Caco-2 (cell line): ENCODE data around the gene CDC42BPG. TPM values are rescaled to one million over a fixed set of nuclear protein-coding genes. Genes with fewer than 3 reads are reported as not detected.
A peak's percentile ranks its signal among the peaks of the same experiment; 100 is the strongest.

Experiments
- BruUV-seq: library from RNA; stranded (reverse); fragments of 400-500 nt; replicated peaks from 2 replicates; lab custom pipeline; 2021; lab: Mats Ljungman, UMichigan
- CTCF ChIA-PET: fragments of 300-600 bp; sonication (Branson Sonifier 250); formaldehyde crosslinking; loops from one replicate; lab custom pipeline; 2022; ENCODE audit warnings: antibody characterized with exemption; lab: Charles Lee
- POLR2A ChIA-PET: fragments of 300-600 bp; sonication (Branson Sonifier 250); formaldehyde crosslinking; loops from one replicate; lab custom pipeline; 2022; ENCODE audit warnings: antibody characterized with exemption; lab: Charles Lee
- DNase-seq, 2 experiments: peaks; one replicate each; pipeline versions ENCODE4 v3.0.0 to v3.0.0-alpha.2; 2020 to 2022
- H3K27me3 ChIP-seq: replicated peaks from 2 replicates; pipeline ENCODE4 v1.6.0; 2011; ENCODE audit warnings: low read length; ENCODE audit not compliant: control insufficient read depth, insufficient read depth
- H3K36me3 ChIP-seq: 2 replicates; pipeline ENCODE4 v1.5.1; 2011; ENCODE audit warnings: low read length; ENCODE audit not compliant: control insufficient read depth, insufficient read depth
- H3K4me1 ChIP-seq: fragments of 250-450 bp; sonication (Bioruptor Pico); 2 replicates; pipeline ENCODE4 v1.5.1; 2020; ENCODE audit warnings: mild to moderate bottlenecking
- H3K4me3 ChIP-seq: 2 replicates; pipeline ENCODE4 v1.5.1; 2011; ENCODE audit warnings: low read depth, mild to moderate bottlenecking, control low read depth, low read length
- H3K9me3 ChIP-seq: fragments of 250-450 bp; sonication (Bioruptor Pico); 2 replicates; pipeline ENCODE4 v1.5.1; 2020; ENCODE audit warnings: mild to moderate bottlenecking, moderate library complexity
- H3K27ac Mint-ChIP-seq: one replicate; pipeline ENCODE4 v1.8.0; 2022; ENCODE audit warnings: mixed read lengths; ENCODE audit not compliant: unreplicated experiment
- H3K27me3 Mint-ChIP-seq: one replicate; pipeline ENCODE4 v1.8.0; 2022; ENCODE audit warnings: mixed read lengths; ENCODE audit not compliant: insufficient read depth, unreplicated experiment
- H3K36me3 Mint-ChIP-seq: one replicate; pipeline ENCODE4 v1.8.0; 2022; ENCODE audit warnings: mild to moderate bottlenecking, mixed read lengths; ENCODE audit not compliant: insufficient read depth, unreplicated experiment
- H3K4me1 Mint-ChIP-seq: one replicate; pipeline ENCODE4 v1.8.0; 2022; ENCODE audit warnings: low read depth, mixed read lengths; ENCODE audit not compliant: unreplicated experiment
- H3K4me3 Mint-ChIP-seq: one replicate; pipeline ENCODE4 v1.8.0; 2022; ENCODE audit warnings: mild to moderate bottlenecking, moderate library complexity, mixed read lengths; ENCODE audit not compliant: unreplicated experiment
- H3K9me3 Mint-ChIP-seq: one replicate; pipeline ENCODE4 v1.8.0; 2022; ENCODE audit warnings: mixed read lengths; ENCODE audit not compliant: unreplicated experiment
- CTCF ChIP-seq, 2 experiments: fragments of 200-600 bp in 1 of 2; IDR thresholded peaks; 1 replicate in 1 of 2; 2 replicates in 1 of 2; pipeline versions ENCODE4 v1.5.1 to v1.8.0; 2011 to 2022; ENCODE audit warnings: antibody characterized with exemption in 1 of 2, control low read depth in 1 of 2, inconsistent platforms in 1 of 2, low read depth in 1 of 2, low read length in 1 of 2, mild to moderate bottlenecking in 1 of 2, moderate library complexity in 1 of 2; ENCODE audit not compliant: insufficient read depth in 1 of 2, severe bottlenecking in 1 of 2, unreplicated experiment in 1 of 2
- intact Hi-C: fragments of 100-400 bp; cut with micrococcal nuclease; formaldehyde crosslinking; loops from one replicate; pipeline ENCODE4 v1.10.0; 2022; ENCODE audit not compliant: unreplicated experiment
- total RNA-seq: library from RNA; stranded (reverse); gene quantifications from 2 replicates; pipeline ENCODE4 v1.2.3, GENCODE V29; 2022

Gene CDC42BPG
- total RNA-seq, 1 experiment from 2014 or later: 29.1 TPM

- peak overlapping the region; percentile 69 for H3K27ac Mint-ChIP-seq
Measured at GRCh38 chr11:64853709-64854108, 9.3 kb upstream of the CDC42BPG start.

GRCh38 chr11:64852804-64853509 lies 8.5 kb upstream of the CDC42BPG start:
- Histone ChIP-seq H3K36me3 (peaks cover 1% of the 10 kb centered on the region; the same call in 1 of the 2 replicates), H3K27me3 (no peaks in the 10 kb centered on the region), H3K4me1 (peaks cover 44% of the 10 kb centered on the region), H3K9me3 (no peaks in the 10 kb centered on the region), H3K4me3 (no peak overlapping the region)
- Mint-ChIP-seq H3K27me3 (no peaks in the 10 kb centered on the region), H3K27ac (peak overlapping the region; percentile 69), H3K36me3 (peaks cover 71% of the 10 kb centered on the region), H3K4me3 (no peak overlapping the region), H3K9me3 (no peaks in the 10 kb centered on the region), H3K4me1 (peaks cover 30% of the 10 kb centered on the region)
- ChIA-PET POLR2A (interaction anchor here (0.6 to 1.0 kb wide), 2 partner anchors 20 to 36 kb away, joined by 3 to 4 read pairs; no protein-coding TSS in a partner anchor), CTCF (interaction anchor here (1.2 kb wide), 1 partner anchor 26 kb away, joined by 3 read pairs; no protein-coding TSS in a partner anchor)
- TF ChIP-seq CTCF (IDR thresholded peaks at IDR 0.05; ENCODE audit: insufficient read depth in 1 of 2, low read depth in 1 of 2, low read length in 1 of 2, severe bottlenecking in 1 of 2, unreplicated experiment in 1 of 2): no peak
- intact Hi-C loops: no loop called here
- BruUV-seq: TSS peak; percentile 40
- no peak for DNase-seq

More at GRCh38 chr11:64853709-64854108, 9.3 kb upstream of the CDC42BPG start:
- ChIA-PET POLR2A (interaction anchor here (1.0 kb wide), 1 partner anchor 36 kb away, joined by 3 read pairs; no protein-coding TSS in a partner anchor), CTCF (interaction anchor here (1.2 kb wide), 1 partner anchor 25 kb away, joined by 3 read pairs; no protein-coding TSS in a partner anchor)
- intact Hi-C loops: no loop called here
- Mint-ChIP-seq H3K27me3 (no peaks in the 10 kb centered on the region), H3K36me3 (peaks cover 71% of the 10 kb centered on the region), H3K4me3 (no peak overlapping the region), H3K9me3 (no peaks in the 10 kb centered on the region), H3K4me1 (peaks cover 24% of the 10 kb centered on the region)
- H3K4me1 ChIP-seq: peaks cover 43% of the 10 kb centered on the region
- DNase-seq: no peak
- no peak overlapping the region for H3K4me3 ChIP-seq
- H3K9me3 ChIP-seq: no peaks in the 10 kb centered on the region
- no peak for TF ChIP-seq CTCF (IDR thresholded peaks at IDR 0.05; ENCODE audit: insufficient read depth in 1 of 2, low read depth in 1 of 2, low read length in 1 of 2, severe bottlenecking in 1 of 2, unreplicated experiment in 1 of 2)
- H3K36me3 ChIP-seq: peaks cover 4% of the 10 kb centered on the region
- BruUV-seq: no TSS peak
- no peaks in the 10 kb centered on the region for H3K27me3 ChIP-seq

GRCh38 chr11:64851831-64852351 lies 7.4 kb upstream of the CDC42BPG start:
- Mint-ChIP-seq H3K27ac (peak overlapping the region; percentile 69), H3K4me3 (no peak overlapping the region), H3K9me3 (no peaks in the 10 kb centered on the region), H3K36me3 (peaks cover 66% of the 10 kb centered on the region), H3K27me3 (no peaks in the 10 kb centered on the region), H3K4me1 (peaks cover 30% of the 10 kb centered on the region)
- ChIA-PET POLR2A (no interaction called here), CTCF (no interaction called here)
- DNase-seq: no peak
- Histone ChIP-seq H3K9me3 (no peaks in the 10 kb centered on the region), H3K27me3 (no peaks in the 10 kb centered on the region), H3K4me1 (peaks cover 43% of the 10 kb centered on the region), H3K4me3 (no peak overlapping the region), H3K36me3 (0 out of 2 replicates have a peak, but pooled peaks cover 1% of the 10 kb centered on the region)
- BruUV-seq: no TSS peak
- no peak for TF ChIP-seq CTCF (IDR thresholded peaks at IDR 0.05; ENCODE audit: insufficient read depth in 1 of 2, low read depth in 1 of 2, low read length in 1 of 2, severe bottlenecking in 1 of 2, unreplicated experiment in 1 of 2)
- intact Hi-C loops: no loop called here
